Measurements from ENCODE around the gene CPPED1. TPM values are rescaled to one million over a fixed set of nuclear protein-coding genes. Genes with fewer than 3 reads are reported as not detected.
"Not testable (repeated sequence)": the region's sequence is repeated elsewhere in the genome, so short reads cannot be mapped to it uniquely, and the experiment has no call there.

Gene CPPED1, protein sequence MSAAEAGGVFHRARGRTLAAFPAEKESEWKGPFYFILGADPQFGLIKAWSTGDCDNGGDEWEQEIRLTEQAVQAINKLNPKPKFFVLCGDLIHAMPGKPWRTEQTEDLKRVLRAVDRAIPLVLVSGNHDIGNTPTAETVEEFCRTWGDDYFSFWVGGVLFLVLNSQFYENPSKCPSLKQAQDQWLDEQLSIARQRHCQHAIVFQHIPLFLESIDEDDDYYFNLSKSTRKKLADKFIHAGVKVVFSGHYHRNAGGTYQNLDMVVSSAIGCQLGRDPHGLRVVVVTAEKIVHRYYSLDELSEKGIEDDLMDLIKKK
- 19.3 and 22.1 TPM in 2 replicates for total RNA-seq

DNA sequence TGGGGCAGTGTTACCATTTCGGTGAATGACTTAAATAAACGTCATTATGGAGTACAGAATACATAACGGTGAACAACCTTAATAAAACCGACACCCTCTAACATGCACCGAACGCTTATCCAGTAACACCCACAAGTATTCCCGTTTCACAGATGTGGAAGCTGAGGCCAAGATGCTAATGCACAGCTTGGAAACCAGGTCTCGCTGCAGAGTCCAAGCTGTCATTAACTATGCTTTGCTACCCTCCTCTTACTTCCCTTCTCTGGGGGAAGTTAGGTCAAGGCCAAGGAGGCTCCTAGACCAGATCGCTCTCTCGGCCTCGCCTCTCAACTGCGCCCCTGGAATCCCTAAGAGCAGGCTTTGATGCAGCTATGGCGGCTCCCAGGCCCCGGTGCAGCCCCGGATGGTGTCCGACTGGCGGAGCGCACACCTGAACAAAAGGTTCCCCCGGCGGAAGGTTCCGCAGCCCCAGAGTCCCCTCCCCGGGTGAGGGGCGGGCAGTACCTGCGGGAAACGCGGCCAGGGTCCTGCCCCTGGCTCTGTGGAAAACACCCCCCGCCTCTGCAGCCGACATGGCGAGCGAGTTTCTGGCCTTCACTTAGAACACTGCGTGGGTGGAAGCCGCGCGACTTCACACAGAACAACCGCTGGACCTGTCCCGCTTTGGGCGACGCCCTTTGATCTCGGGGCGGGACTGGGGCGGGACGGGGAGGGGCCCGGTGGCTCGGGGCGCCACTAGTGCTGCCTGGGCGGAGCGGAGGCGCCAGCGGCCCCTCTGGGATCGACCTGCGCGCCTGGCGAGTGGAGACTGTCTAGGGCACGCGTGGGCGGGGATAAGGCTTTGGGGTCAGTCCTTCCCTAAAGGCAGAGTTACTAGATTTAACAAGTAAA lies at the start of gene CPPED1:
CPPED1 (minus strand) TSS at position 685 of the 891 bp plus-strand sequence; CDS start at position 574, 111 bp downstream.
- intact Hi-C loops (cut with micrococcal nuclease): loop anchor here (2.0 to 5.0 kb wide), 5 partner anchors 53 to 886 kb away; partner anchors contain the start of gene GSPT1

DNA sequence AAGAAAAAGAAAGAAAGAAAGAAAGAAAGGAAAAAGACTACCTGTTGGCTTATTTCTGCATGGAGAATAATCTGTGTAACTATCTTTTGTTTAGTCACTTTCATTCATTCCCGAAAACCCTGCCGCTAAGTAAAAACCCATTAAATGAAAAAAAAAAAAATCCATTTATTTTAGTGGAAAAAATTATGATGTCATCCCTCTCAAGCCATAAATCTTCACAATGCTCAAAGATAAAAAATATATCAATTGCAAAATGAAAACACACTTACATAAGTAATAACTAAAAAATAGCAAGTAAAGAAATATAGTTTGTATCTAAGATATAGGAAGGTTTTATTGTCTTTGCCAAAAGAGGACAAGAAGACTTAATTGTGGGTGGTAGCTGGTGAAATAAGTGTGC lies 46.5 kb upstream of the CPPED1 start:
- intact Hi-C loops (cut with micrococcal nuclease): no loop called here

DNA sequence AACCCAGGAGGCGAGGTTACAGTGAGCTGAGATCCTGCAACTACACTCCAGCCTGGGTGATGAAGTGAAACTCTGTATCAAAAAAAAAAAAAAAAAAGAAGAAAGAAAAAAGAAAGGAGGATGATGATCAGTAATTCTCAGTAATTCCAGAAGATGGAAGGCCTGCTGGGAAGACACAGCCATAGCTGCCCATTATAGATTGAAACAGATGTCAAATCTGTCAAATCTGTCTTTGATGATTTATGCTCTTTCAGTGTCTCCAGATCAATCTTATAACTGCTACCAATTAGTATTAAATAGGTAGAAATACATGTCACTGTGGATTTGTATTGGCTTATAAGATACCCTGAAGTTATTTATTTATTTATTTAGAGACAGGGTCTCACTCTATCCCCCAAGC lies 42.9 kb upstream of the CPPED1 start:
- intact Hi-C loops (cut with micrococcal nuclease): no loop called here

DNA sequence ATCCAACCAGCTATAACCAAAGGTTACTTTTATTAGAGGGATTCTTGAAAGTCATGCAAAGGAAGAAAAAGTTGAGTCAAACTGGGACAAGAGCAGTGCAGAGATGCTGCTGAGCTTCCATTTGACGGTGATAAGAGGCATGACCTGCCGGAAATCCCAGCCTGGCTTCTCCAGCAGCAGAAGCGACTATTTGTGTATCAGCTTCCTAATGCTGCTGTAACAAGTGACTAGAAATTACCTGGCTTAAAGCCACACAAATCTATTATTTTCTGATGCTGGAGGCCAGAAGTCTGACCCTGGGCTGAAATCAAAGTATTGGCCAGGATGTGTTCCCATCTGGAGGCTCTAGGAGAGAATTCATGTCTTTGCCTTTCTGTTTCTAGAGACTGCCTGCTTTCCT lies 41.6 kb upstream of the CPPED1 start:
- intact Hi-C loops (cut with micrococcal nuclease): no loop called here

DNA sequence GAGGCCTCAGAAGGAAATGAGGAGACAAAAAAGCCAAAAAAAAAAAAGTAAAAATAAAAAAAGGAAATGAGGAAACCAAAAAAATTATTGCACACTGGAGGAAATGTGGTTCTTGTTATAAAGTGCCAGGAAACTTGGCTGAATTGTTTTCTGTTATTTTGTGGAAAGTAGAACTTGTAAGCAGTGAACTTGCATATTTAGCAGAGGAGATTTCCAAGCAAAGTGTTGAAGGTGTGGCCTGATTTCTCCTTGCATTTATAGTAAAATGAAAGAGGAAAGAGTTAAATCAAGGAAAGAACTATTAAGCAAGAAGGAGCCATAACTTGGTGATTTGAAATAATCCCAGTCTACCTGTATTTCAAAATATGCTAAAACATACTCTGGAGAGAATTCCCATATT lies 34.1 kb upstream of the CPPED1 start:
- intact Hi-C loops (cut with micrococcal nuclease): no loop called here

DNA sequence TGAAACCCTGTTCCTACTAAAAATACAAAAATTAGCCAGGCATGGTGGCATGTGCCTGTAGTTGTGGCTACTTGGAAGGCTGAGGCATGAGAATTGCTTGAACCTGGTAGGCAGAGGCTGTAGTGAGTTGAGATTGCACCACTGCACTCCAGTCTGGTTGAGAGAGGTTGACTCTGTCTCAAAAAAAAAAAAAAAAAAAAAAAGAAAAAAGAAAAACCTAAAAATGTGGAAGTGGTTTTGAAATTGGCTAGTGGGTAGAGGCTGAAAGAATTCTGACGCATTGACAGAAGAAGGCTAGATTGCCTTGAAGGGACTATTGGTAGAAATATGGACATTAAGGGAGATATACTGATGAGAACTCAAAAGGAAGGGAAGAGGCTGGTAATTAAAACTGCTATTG lies 33.6 kb upstream of the CPPED1 start:
- intact Hi-C loops (cut with micrococcal nuclease): no loop called here

DNA sequence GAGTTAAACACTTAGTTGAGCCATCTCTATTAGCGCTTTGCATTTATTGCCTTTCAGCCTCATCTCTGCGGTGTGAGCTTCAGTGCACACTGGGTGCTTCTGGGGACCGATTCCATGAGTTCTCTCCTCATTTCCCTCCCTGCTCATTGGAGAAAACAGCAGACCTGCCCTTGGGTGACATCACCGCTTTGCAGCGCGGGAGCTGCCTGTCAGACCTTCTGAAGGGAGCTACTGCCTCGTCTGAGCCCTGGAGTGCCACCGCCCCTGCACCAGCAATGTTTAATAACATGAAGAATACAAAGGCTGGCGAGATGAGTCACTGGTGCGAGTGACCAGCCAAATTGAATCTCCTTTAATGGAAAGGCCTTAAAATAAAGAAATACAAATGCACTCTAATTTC lies 30.2 kb upstream of the CPPED1 start:
- intact Hi-C loops (cut with micrococcal nuclease): no loop called here

DNA sequence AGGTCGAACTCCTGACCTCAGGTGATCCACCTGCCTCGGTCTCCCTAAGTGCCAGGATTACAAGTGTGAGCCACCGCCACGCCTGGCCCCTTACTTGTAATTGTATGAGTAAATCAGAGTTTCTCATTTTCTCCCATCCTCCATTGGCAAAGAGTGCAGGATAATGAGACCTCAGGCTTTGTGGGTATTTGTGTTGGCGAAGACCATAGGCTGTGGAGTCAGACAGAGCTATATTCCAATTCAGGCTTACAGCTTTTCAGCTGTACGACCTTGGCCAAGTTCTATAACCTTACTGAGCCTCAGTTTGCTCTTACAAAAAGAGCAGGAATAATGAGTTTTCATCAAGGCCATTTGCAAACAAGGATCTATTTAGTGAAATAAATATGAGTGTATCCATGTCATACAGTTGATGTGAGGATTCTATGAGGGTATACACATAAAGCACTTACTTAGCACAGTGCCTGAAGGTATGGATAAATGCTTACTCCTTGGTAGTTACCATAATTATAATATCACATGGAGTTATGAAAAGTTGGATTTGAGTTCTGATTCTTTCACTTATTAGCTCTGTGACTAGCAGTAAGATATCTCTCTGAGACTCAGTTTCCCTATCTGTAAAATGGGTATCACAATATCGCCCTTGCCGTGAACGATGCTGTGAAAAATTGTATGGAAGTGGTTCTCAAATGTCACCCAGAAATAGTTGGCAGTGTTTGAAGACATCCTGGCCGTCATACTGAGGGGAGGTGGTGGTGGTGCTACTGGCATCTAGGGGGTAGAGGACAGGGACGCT lies 25.6 kb upstream of the CPPED1 start:
- intact Hi-C loops (cut with micrococcal nuclease): no loop called here

DNA sequence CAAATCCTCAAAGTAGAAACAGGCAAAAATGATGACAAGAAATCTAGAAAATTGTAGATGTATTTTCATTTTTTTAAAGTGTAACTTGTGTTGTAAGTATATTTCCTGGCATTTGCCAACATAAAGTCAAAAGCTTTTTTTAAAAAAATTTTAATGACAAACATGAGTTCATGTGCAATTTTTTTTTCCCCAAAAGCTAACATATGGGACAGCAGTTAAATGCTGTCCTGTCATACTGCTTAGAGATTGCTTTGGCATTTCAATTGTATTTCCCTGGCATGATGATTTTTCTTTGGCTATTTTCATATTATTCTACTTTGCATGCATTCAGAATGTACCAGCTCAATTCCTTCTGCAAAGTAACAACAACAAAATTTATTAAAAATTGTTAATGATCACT lies 24.5 kb upstream of the CPPED1 start:
- intact Hi-C loops (cut with micrococcal nuclease): no loop called here

DNA sequence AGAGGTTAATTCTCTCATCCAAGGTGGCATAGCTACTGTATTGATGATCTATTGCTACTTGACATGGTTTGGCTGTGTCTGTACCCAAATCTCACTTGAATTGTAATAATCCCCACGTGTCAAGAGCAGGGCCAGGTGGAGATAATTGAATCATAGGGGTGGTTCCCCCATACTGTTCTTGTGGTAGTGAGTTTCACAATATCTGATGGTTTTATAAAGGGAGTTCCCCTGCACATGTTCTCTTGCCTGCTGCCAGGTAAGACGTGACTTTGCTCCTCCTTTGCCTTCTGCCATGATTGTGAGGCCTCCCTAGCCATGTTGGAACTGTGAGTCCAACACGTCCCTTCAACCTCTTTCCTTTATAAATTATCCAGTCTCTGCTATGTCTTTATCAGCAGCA lies 22.9 kb upstream of the CPPED1 start:
- intact Hi-C loops (cut with micrococcal nuclease): no loop called here

DNA sequence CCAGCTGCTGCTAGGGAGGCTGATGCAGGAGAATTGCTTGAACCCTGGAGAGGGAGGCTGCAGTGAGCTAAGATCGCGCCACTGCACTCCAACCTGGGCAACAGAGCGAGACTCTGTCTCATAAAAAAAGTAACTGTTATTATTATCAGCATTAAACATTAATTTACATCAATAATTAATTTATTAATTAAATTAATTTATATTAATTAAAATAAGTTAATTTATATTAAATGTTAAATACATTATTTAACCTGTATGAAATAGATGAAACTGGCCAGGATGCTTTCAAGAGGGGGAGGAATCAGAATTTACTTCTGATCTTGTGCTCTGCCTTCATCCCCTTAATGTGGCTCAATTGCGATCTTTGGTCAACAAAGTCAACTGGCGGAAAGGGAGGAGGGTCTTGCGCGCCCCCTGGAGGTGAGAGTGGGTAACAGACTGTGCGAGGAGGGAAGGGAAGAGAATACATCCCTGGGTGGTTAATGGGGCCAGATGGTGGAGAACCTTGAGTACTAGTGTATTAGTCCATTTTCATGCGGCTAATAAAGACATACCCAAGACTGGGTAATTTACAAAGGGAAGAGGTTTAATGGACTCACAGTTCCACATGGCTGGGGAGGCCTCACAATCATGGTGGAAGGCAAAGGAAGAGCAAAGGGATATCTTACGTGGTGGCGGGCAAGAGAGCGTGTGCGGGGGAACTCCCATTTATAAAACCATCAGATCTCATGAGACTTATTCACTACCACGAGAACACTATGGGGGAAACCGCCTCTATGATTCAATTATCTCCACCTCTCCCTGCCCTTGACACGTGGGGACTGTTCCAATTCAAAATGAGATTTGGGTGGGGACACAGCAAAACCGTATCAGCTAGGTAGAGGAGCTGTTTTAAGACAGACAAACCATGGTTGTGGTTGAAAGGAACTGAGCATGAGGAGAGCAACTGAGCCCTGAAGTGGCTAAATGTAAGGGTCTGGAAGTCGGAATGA lies 15.7 kb upstream of the CPPED1 start:
- intact Hi-C loops (cut with micrococcal nuclease): loop anchor here (1.0 kb wide), 1 partner anchor 364 kb away; no protein-coding TSS in a partner anchor

DNA sequence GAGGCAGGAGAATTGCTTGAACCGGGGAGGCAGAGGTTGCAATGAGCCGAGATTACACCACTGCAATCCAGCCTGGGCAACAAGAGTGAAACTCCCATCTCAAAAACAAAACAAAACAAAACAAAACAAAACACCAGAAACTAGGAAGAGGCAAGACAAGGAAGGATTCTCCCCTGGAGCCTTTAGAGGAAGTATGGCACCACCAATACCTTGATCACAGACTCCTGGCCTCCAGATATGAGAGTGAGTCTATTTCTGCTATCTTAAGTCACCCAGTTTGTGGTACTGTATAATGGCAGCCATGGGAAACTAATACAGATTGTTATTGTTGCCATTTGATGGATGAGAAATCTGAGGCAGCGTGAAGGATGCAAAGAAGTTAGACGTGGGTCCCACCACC lies 14.6 kb upstream of the CPPED1 start:
- intact Hi-C loops (cut with micrococcal nuclease): loop anchor here (1.0 kb wide), 1 partner anchor 244 kb away; no protein-coding TSS in a partner anchor

DNA sequence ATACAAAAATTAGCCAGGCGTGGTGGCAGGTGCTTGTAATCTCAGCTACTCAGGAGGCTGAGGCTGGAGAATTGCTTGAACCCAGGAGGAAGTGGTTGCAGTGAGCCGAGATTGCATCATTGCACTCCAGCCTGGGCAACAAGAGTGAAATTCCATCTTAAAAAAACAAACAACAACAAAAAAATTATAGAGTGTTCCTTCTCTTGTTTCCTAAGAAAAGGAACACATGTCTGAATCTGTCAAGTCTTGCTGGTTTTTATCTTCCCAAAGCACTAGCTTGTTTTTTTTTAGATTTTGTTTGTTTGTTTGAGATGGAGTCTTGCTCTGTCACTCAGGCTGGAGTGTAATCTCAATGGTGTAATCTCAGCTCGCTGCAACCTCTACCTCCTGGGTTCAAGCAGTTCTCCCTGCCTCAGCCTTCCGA lies 13.1 kb upstream of the CPPED1 start:
- intact Hi-C loops (cut with micrococcal nuclease): not testable (repeated sequence)

DNA sequence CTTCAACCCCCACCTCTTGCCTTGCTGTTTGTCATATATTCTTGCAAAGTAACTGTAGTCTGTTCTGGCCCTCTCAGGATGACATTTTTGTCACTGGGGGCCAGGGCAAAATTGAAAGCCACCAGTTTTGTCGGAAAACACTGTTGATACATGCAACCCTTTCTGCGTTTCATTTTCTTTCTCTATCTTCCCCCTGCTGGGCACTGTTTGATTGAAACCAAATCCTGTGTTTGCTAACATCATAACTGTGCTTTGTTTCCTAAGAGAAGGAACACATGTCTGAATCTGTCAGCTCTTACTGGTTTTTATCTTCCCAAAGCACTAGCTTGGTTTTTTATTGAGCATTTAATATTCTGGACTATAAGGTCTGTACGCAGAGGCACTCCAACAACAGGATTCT lies 11.7 kb upstream of the CPPED1 start:
- intact Hi-C loops (cut with micrococcal nuclease): no loop called here

DNA sequence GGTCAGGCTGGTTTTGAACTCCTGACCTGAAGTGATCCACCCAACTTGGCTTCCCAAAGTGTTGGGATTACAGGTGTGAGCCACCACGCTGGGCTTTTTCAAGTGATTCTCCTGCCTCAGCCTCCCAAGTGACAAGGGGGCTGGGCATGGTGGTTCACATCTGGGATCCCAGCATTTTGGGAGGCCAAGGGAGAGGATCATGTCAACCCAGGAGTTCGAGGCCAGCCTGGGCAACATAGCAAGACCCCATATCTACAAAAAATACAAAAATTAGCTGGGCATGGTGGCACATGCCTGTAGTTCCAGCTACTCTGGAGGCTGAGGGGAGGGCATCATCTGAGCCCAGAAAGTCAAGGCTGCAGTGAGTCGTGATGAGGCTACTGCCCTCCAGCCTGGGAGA lies 10.0 kb upstream of the CPPED1 start:
- intact Hi-C loops (cut with micrococcal nuclease): not testable (repeated sequence)

DNA sequence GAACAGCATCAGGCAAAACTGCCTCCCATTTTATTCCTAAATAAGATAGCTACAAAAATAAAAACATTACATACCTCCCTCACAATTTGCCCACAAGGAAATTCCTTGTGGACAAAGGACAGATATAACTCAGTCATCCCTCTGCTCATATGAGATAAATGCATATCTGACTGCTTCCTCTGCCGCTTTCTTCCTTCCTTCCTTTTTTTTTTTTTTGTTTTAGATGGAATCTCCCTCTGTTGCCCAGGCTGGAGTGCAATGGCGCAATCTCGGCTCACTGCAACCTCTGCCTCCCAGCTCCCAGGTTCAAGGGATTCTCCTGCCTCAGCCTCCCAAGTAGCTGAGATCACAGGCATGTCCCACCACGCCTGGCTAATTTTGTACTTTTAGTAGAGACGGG lies 9.6 kb upstream of the CPPED1 start:
- intact Hi-C loops (cut with micrococcal nuclease): not testable (repeated sequence)

DNA sequence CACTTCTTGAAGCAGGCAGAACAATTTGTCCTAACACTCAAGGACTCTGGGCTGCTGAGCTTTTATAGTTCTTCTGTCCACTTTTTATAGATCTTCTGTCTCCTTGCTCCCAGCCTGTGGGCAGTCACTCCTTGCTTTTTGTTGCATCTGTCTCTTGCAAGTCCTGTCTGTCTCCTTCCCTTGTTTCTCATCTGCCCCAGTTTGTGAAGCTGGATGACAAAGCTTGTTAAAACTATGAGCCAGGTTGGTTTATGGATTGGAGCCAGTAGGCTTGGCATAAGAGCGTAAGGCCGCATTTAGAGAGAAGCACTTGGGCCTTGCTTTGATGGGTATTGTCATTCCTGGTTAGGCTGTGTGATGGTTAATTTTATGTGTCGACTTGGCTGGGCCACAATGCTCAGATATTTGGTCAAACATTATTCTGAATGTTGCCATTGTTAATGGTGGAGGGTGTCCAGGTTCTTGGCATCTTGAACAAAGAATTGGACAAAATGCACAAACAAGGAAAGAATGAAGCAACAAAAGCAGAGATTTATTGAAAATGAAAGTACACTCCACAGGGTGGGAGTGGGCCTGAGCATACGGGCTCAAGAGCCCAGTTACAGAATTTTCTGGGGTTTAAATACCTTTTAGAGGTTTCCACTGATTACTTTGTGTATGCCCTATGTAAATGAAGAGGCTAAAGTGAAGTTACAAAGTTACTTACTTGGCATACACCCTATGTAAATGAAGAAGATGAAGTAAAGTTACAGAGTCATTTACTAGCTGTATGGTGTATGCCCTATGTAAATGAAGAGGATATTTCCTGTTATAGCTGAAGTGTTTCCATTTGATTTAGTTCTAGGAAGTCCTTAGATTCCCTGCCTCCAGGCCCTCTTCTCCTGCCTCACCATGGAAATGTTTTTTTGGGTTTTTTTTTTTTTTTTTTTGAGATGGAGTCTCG lies 8.0 kb upstream of the CPPED1 start:
- intact Hi-C loops (cut with micrococcal nuclease): no loop called here

DNA sequence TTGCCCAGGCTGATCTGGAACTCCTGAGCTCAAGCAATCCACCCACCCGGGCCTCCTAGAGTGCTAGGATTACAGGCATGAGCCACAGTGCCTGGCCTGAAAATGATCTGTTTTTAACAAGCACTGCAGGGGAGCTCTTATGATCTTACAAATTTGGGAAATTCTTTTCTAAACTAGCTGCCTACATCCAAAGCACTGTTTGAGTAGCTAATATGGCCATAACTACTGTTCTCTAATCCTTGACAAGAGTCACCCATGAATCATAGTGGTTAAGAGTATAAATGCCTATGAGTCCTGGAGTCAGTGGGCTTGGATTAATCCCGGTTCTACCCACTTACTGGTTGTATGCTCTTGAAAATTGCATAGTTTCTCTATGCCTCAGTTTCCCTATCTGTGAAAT lies 1.4 kb upstream of the CPPED1 start:
- intact Hi-C loops (cut with micrococcal nuclease): loop anchor here (2.0 kb wide), 1 partner anchor 54 kb away; no protein-coding TSS in a partner anchor

DNA sequence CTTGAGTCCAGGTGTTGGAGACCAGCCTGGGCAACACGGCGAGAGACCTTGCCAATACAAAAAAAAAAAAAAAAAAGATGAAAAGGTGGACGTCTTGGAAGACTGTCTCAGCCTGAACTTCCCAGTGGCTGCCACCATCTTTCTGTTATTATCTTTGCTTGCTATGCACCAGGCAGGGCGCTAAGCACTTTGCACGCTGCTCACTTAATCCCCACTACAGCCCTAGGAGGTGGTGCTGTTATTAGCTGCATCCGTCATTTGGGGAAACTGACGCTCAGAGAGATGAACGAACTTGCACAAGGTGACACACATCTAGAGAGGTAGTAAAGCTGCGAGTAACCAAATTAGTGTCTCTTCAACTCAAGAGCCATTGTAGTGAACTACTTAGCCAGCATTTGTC lies 708 bp upstream of the CPPED1 start:
- intact Hi-C loops (cut with micrococcal nuclease): loop anchor here (2.0 to 5.0 kb wide), 3 partner anchors 54 to 887 kb away; partner anchors contain the start of gene GSPT1
